HepG2 (cell line): Measurements from ENCODE around the gene MRPL20. TPM values are rescaled to one million over a fixed set of nuclear protein-coding genes. Genes with fewer than 3 reads are reported as not detected.
A peak's percentile ranks its signal among the peaks of the same experiment; 100 is the strongest.

Experiments used
- FOXK1 ChIP-seq: sonication (generic); formaldehyde crosslinking; IDR thresholded peaks from 2 replicates; pipeline ENCODE4 v1.4.0; 2020; ENCODE audit warnings: low read depth, missing genetic modification reagents, borderline replicate concordance
- HNF4A ChIP-seq: sonication (generic); formaldehyde crosslinking; IDR thresholded peaks from 2 replicates; pipeline ENCODE4 v1.4.0; 2020; ENCODE audit warnings: missing genetic modification reagents
- KAT2B ChIP-seq: fragments of 150-350 bp; IDR thresholded peaks from 2 replicates; pipeline ENCODE4 v1.6.1; 2014; ENCODE audit warnings: low read depth, low read length, borderline replicate concordance
- KDM5B ChIP-seq: sonication (generic); formaldehyde crosslinking; IDR thresholded peaks from 2 replicates; pipeline ENCODE4 v1.4.0; 2020; ENCODE audit warnings: missing genetic modification reagents, mild to moderate bottlenecking, borderline replicate concordance
- MEF2D ChIP-seq: sonication (generic); formaldehyde crosslinking; IDR thresholded peaks from 2 replicates; pipeline ENCODE4 v1.5.1; 2020; ENCODE audit warnings: mild to moderate bottlenecking, missing genetic modification reagents
- RBAK ChIP-seq: sonication (generic); formaldehyde crosslinking; IDR thresholded peaks from 2 replicates; pipeline ENCODE4 v1.5.1; 2020; ENCODE audit warnings: mild to moderate bottlenecking, missing genetic modification reagents
- RBFOX2 ChIP-seq: fragments of 200-400 bp; formaldehyde crosslinking; IDR thresholded peaks from 2 replicates; pipeline ENCODE4 v1.6.1; 2017; ENCODE audit warnings: low read depth, mild to moderate bottlenecking, low read length
- RBM22 ChIP-seq: fragments of 200-400 bp; formaldehyde crosslinking; optimal IDR thresholded peaks from 2 replicates; pipeline ENCODE3; 2017; ENCODE audit warnings: mild to moderate bottlenecking, low read length, moderate library complexity
- STAT6 ChIP-seq: sonication (generic); formaldehyde crosslinking; IDR thresholded peaks from 2 replicates; pipeline ENCODE4 v1.4.0; 2020; ENCODE audit warnings: missing genetic modification reagents, mild to moderate bottlenecking, borderline replicate concordance
- TRIM24 ChIP-seq: sonication (generic); formaldehyde crosslinking; IDR thresholded peaks from 2 replicates; pipeline ENCODE4 v1.8.0; 2022; ENCODE audit warnings: mild to moderate bottlenecking, missing genetic modification reagents
- ZNF160 ChIP-seq: sonication (generic); formaldehyde crosslinking; IDR thresholded peaks from 2 replicates; pipeline ENCODE4 v1.8.0; 2022; ENCODE audit warnings: mild to moderate bottlenecking, inconsistent platforms, missing genetic modification reagents
- ZNF280B ChIP-seq: sonication (generic); formaldehyde crosslinking; IDR thresholded peaks from 2 replicates; pipeline ENCODE4 v1.5.0; 2020; ENCODE audit warnings: missing genetic modification reagents, mild to moderate bottlenecking, borderline replicate concordance
- ZNF563 ChIP-seq: sonication (generic); formaldehyde crosslinking; IDR thresholded peaks from 2 replicates; pipeline ENCODE4 v1.8.0; 2022; ENCODE audit warnings: mild to moderate bottlenecking, moderate library complexity, missing genetic modification reagents
- ZNF609 ChIP-seq: sonication (generic); formaldehyde crosslinking; IDR thresholded peaks from 2 replicates; pipeline ENCODE4 v1.4.0; 2020; ENCODE audit warnings: mild to moderate bottlenecking, missing genetic modification reagents, borderline replicate concordance
- ZNF619 ChIP-seq: sonication (generic); formaldehyde crosslinking; IDR thresholded peaks from 2 replicates; pipeline ENCODE4 v1.4.0; 2020; ENCODE audit warnings: mild to moderate bottlenecking, missing genetic modification reagents
- polyA plus RNA-seq, 8 experiments: library from polyadenylated mRNA; depleted of rRNA in 3 of 8; stranded (reverse) in 7 of 8; unstranded in 1 of 8; fragments of >200 nt; fragmentation: Illumina TruSeq in 4 of 8; extraction: Trizol in 4 of 8; gene quantifications; 2 replicates each; pipeline versions ENCODE4 v1.2.1 to v1.2.3, GENCODE V29; 2011 to 2016; ENCODE audit warnings: low read depth in 4 of 8, missing spikeins in 1 of 8, mixed read lengths in 1 of 8; ENCODE audit not compliant: insufficient read depth in 1 of 8
- total RNA-seq, 5 experiments: library from RNA; depleted of rRNA; stranded (reverse); fragments of >200 nt; fragmentation: Illumina TruSeq; extraction: Trizol; gene quantifications; 2 replicates each; pipeline ENCODE4 v1.2.3, GENCODE V29; 2016; ENCODE audit warnings: low read depth in 1 of 5
- TF ChIP-seq, protein P1 (sequence below): sonication (generic); formaldehyde crosslinking; IDR thresholded peaks from 2 replicates; pipeline ENCODE4 v1.8.1; 2023; ENCODE audit warnings: missing genetic modification reagents, mild to moderate bottlenecking, borderline replicate concordance

Gene MRPL20
- total and polyA plus RNA-seq, 2 of the 13 experiments (the other 11 are each of a cell fraction or from before 2014, with no cell fraction given) = 59.2 to 127 TPM

DNA sequence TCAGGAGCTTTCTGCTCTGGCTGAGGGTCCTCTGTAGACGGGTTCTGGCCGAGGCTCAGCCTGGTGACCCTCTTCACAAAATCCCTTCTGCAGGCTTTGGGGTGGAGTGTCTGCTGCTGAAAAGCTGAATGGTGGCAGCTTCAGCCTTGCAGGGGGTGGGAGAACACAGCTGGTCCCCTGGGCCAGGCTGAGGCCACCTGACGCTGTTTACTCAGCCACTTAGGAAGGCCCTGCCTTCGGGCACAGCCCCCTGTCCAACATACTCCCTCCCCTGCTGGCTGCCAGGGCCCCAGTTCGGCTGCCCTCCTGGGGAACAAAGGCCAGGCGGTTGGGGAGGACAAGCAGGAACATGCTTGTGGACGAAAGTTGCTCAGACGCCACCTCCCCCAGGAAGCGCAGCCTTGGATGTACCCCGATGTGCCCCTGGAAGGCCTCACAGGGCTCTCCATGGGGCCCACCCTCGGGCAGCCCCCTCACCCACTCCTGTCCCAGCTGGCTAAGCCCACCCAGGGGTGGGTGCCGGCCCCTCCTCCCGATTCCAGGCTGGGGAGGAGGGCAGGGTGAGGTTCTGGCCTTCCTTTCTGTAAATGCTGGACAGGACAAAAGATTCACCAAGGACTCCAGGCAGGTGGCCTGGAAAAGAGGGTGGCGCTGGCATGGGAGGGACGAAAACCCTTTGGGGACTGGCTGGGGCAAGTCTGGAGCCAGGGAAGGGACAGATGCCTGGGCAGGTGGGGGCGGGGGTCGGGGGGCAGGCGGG lies 14.2 kb upstream of the MRPL20 start, which contains the start of gene ANKRD65 (continued):
- TF ChIP-seq ZNF160 (CRISPR knock-in tag) (no peak), STAT6 (CRISPR knock-in tag) (no peak), ZNF563 (peak; percentile 63; the same call in 1 of the 2 replicates), FOXK1 (CRISPR knock-in tag) (peak; percentile 27; the same call in 1 of the 2 replicates), ZNF609 (CRISPR knock-in tag) (no peak; the same call in 1 of the 2 replicates), RBFOX2 (peak; percentile 69), RBAK (CRISPR knock-in tag) (no peak; the same call in 1 of the 2 replicates), MEF2D (CRISPR knock-in tag) (peak; percentile 37; the same call in 1 of the 2 replicates), TRIM24 (CRISPR knock-in tag) (no peak), HNF4A (CRISPR knock-in tag) (peak; percentile 67), KDM5B (CRISPR knock-in tag) (no peak; the same call in 1 of the 2 replicates), KAT2B (no peak), RBM22 (no peak), ZNF280B (CRISPR knock-in tag) (no peak), ZNF619 (CRISPR knock-in tag) (no peak)
- TF ChIP-seq, protein P1, sequence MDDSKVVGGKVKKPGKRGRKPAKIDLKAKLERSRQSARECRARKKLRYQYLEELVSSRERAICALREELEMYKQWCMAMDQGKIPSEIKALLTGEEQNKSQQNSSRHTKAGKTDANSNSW (CRISPR knock-in tag) = no peak
